Occipital lobe (tissue), 2 donors: ENCODE measurements around the gene DNAI2. TPM values are rescaled to one million over a fixed set of nuclear protein-coding genes. Genes with fewer than 3 reads are reported as not detected.

Experiments
- DNase-seq: peaks from one replicate; lab custom pipeline; 2025; lab: John Stamatoyannopoulos, UW
- total RNA-seq: library from RNA; depleted of rRNA; stranded (reverse); fragments of >200 nt; gene quantifications from one replicate; pipeline ENCODE4 v1.2.3, GENCODE V29; 2014

DNAI2 gene
- total RNA-seq, 1 donor from 2014 or later, result not detected

DNA sequence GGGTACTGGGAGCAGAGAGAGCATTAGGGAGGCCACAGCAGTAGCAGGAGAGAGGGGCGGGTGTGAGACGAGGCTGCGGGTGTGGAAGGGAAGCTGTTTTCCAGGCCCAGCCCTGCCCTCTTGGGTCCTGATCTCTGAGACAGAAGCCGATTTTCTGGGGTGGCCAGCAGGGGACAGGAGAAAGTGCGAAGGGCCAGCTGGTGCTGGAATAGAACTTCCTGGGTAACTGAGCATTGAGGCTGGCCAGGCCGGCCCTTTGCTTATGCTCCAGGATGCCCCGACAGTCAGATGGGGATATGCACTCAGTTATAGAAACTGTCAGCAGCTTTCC lies 86.8 kb downstream of the DNAI2 start:
- no peak for DNase-seq

- DNase-seq, result peak; percentile 9
Measured at GRCh38 chr17:74361230-74362068, 87.4 kb downstream of the DNAI2 start, which contains the start of gene BTBD17. BTBD17 (minus strand) TSS chr17:74361868; CDS start chr17:74361819, 49 bp downstream.

GRCh38 chr17:74362069-74362405 lies 88.0 kb downstream of the DNAI2 start:
- DNase-seq, result no peak

DNA sequence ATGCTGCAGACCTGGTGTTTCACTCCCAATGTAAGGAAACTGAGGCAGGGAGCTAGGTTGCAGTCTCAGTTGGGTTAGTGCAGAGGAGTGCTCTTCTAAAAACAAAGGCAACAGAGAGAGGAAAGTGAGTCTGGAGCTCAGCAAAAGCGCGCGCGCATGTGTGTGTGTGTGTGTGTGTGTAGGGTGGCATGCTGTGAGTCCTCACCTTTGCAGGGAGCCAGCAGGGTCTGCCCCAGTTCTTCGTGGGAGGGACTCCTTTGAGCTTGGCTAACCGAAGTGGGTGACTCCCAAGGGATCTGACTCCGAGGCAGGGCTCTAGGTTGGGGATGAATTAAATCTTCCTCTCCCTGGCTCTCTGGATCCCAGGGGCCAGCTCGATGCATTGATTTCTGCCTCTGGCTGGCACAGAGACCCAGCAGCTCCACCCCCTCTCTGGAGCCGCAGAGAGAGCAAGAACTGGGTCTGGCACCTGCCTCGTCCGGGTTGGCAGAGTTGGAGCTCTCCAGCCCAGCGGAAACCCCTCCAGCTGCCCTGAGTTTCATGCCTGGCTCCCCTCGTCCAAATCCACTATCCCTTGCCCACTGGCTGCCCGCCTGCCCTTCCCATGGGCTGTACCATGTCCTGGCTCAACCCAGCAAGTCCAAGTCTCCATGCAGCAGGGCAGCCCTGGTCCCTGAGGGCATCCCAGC lies 88.9 kb downstream of the DNAI2 start:
- no peak for DNase-seq

Other genes with a start within 250 kb of the DNAI2 start
- gene RPL38, start 70.6 kb upstream of the DNAI2 start, total RNA-seq, result 4,341 TPM
- gene TTYH2, start 60.7 kb upstream of the DNAI2 start, total RNA-seq, result 8.3 TPM
- gene KIF19, start 52.0 kb downstream of the DNAI2 start, total RNA-seq, result not detected
- 4.5 TPM for gene BTBD17, start 87.6 kb downstream of the DNAI2 start, total RNA-seq
- gene GPR142, start 93.3 kb downstream of the DNAI2 start, total RNA-seq, result not detected
- 10.0 TPM for gene GPRC5C, start 157.9 kb downstream of the DNAI2 start, total RNA-seq
- 3.3 TPM for gene CD300A, start 192.4 kb downstream of the DNAI2 start, total RNA-seq